Fibroblast of the aortic adventitia (primary cell): Measurements from ENCODE around the gene DCP1A. TPM values are rescaled to one million over a fixed set of nuclear protein-coding genes. Genes with fewer than 3 reads are reported as not detected.
A peak's percentile ranks its signal among the peaks of the same experiment; 100 is the strongest.
"Not testable (repeated sequence)": the region's sequence is repeated elsewhere in the genome, so short reads cannot be mapped to it uniquely, and the experiment has no call there.

Experiments used
- DNase-seq: peaks from one replicate; pipeline ENCODE4 v3.0.0-alpha.2; 2010; ENCODE audit warnings: low read depth
- H3K4me3 ChIP-seq: 2 replicates; pipeline ENCODE4 v1.5.1; 2011; ENCODE audit warnings: low read depth, mild to moderate bottlenecking, control low read depth, low read length, moderate library complexity
- total RNA-seq: library from RNA; depleted of rRNA; stranded (reverse); fragments of >200 nt; gene quantifications from 2 replicates; pipeline ENCODE4 v1.2.3, GENCODE V29; 2012; ENCODE audit warnings: low replicate concordance
- TF ChIP-seq, protein P1 (sequence below): IDR thresholded peaks from 2 replicates; pipeline ENCODE4 v1.5.1; 2011; ENCODE audit warnings: mild to moderate bottlenecking, low read length, control low read depth, inconsistent platforms; ENCODE audit not compliant: insufficient read depth

The DCP1A gene
- total RNA-seq, 1 donor = 16.4 TPM

DNA sequence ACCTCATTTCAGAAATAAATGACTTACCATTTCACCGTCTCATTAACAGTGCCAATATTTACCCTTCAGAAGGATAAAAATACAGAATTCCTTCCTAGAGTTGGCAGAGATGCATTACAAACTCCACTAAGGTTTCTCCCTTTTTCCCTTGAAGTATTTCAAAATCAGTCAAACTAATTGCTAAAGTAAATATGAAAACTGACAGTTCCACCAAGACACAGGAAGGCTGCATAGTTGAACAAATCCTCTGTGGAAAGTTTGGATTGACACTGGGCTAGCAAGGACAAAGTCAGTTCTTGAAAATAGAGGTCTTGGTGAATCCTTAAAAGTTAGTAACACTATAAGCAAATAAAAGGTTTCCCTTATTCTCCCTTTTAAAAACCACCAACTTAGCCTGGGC lies 34.5 kb downstream of the DCP1A start:
- DNase-seq = peak; percentile 15
- TF ChIP-seq, protein P1, sequence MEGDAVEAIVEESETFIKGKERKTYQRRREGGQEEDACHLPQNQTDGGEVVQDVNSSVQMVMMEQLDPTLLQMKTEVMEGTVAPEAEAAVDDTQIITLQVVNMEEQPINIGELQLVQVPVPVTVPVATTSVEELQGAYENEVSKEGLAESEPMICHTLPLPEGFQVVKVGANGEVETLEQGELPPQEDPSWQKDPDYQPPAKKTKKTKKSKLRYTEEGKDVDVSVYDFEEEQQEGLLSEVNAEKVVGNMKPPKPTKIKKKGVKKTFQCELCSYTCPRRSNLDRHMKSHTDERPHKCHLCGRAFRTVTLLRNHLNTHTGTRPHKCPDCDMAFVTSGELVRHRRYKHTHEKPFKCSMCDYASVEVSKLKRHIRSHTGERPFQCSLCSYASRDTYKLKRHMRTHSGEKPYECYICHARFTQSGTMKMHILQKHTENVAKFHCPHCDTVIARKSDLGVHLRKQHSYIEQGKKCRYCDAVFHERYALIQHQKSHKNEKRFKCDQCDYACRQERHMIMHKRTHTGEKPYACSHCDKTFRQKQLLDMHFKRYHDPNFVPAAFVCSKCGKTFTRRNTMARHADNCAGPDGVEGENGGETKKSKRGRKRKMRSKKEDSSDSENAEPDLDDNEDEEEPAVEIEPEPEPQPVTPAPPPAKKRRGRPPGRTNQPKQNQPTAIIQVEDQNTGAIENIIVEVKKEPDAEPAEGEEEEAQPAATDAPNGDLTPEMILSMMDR = no peak
- no peak overlapping the region for H3K4me3 ChIP-seq

DNA sequence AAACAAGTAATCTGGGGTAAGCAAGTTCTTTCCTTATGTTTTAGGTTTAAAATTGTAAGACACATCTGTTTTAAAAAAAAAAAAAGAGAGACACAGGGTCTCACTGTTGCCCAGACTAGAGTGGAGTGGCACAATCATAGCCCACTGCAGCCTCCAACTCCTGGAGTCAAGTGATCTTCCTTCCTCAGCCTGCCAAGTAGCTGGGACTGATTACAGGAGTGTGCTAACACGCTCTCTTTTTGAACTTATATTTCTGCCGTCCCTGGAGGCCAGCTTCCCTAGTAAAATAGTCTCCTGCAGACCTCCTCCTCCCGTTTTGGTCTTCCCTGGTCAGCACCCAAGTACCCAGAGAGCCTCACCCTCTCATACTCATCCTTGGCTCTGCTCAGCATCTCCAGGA lies 35.5 kb downstream of the DCP1A start:
- TF ChIP-seq, protein P1 = no peak
- H3K4me3 ChIP-seq = no peak overlapping the region
- DNase-seq = no peak

DNA sequence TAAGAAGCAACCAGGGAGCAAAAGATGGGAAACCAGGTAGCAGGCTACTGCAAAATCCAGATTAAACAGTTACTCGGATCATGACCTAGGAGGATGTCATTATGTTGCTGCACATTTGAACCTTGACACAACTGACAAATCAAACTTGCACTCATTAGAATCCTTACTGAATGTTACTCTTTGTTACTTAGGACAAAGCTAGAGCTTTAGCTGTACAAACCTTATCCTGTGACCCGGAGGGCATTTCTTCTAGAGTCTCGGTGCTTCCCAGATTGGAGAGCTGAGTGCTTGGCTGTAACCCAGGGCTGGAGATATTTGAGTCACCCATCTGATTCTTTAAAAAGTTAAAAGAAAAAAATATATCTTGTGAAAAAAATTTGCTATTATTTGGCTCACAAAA lies 43.4 kb downstream of the DCP1A start:
- H3K4me3 ChIP-seq = no peak overlapping the region
- TF ChIP-seq, protein P1 = no peak
- DNase-seq = peak; percentile 70

DNA sequence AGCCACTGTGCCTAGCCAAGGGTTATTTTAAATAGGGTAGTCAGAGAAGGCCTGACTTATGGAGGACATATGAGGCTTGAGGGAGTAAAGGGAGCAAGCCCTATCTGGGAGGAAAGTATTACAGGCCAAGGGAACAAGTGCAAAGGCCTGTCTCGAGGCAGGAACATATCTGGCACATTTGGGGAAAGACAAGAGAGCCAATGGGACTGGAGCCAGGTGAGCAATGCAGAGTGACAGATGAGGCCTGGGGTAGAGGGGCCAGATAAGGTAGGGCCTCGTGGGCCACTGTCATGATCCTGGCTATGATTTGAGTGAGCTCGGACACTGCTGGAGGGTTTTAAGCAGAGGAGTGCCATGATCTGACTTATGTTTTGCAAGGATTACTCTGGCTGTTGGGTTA lies 43.8 kb downstream of the DCP1A start:
- no peak overlapping the region for H3K4me3 ChIP-seq
- DNase-seq = peak; percentile 18
- TF ChIP-seq, protein P1 = no peak

DNA sequence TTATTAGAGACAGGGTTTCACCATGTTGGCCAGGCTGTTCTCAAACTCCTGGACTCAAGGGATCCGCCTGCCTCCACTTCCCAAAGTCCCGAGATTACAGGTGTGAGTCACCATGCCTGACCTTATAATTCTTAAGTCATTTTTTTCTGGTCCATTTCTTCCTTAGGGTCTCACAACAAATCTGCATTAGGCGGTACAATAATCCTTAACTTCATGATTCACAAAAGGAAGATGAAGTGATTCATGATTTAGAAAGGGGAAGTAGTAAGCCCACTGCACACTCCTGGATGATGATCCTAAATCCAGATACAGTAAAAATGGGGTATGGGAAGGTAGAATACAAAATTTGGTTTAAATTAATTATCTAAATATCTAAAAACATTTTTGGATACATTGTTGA lies 46.5 kb downstream of the DCP1A start:
- H3K4me3 ChIP-seq = no peak overlapping the region
- DNase-seq = no peak
- TF ChIP-seq, protein P1 = no peak

DNA sequence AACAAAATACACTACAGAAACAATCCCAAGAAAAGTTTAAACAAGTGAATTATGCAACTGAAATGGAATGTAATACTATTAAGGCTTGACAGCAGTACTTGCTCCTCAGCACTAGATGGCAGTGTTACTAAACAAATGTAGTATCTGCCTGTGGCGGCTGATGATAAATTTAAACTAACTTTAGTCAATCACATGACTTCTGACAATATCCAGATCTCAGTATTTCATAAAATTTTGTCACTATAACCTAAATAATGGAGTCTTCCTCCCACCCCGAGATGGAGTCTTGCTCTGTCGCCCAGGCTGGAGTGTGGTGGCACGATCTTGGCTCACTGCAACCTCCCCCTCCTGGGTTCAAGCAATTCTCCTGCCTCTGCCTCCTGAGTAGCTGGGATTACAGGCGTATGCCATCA lies 47.7 kb downstream of the DCP1A start:
- peak; percentile 81 for DNase-seq
- TF ChIP-seq, protein P1 = peak; percentile 85
- not testable (repeated sequence) for H3K4me3 ChIP-seq

DNA sequence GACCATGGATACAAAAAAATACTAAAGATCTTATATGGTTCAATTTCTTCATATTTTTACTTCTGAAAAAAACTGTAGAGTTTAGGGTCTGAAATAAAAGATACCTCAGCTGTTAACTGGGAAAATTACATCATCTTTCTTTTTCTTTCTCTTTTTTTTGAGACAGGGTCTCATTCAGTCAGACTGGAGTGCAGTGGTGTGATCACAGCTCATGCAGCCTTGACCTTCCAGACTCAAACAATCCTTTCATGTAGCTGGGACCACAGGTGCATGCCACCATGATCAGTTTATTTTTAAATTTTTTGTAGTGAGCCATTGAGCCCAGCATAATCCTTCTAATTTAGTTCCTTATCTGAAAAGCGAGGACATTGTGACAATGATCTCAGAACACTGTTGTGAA lies 51.9 kb downstream of the DCP1A start:
- TF ChIP-seq, protein P1 = no peak
- no peak for DNase-seq
- no peak overlapping the region for H3K4me3 ChIP-seq
